Suprapubic skin (tissue), 4 donors: ENCODE results near the gene ZDHHC11. TPM values are rescaled to one million over a fixed set of nuclear protein-coding genes. Genes with fewer than 3 reads are reported as not detected.
"Not testable (repeated sequence)": the region's sequence is repeated elsewhere in the genome, so short reads cannot be mapped to it uniquely, and the experiment has no call there.

ENCODE experiments used
- DNase-seq, 2 donors: peaks; one replicate each; pipeline ENCODE4 v3.0.0-alpha.2; 2019; ENCODE audit warnings: low spot score in 2 of 2
- H3K27ac ChIP-seq: fragments of 200-600 bp; sonication (generic); one replicate; pipeline ENCODE4 v1.5.1; 2019
- H3K27me3 ChIP-seq: fragments of 200-600 bp; sonication (generic); one replicate; pipeline ENCODE4 v1.5.1; 2019
- H3K36me3 ChIP-seq: fragments of 200-600 bp; sonication (generic); one replicate; pipeline ENCODE4 v1.5.1; 2019
- H3K4me1 ChIP-seq: fragments of 200-600 bp; sonication (generic); one replicate; pipeline ENCODE4 v1.5.1; 2019
- H3K4me3 ChIP-seq: fragments of 200-600 bp; sonication (generic); one replicate; pipeline ENCODE4 v1.5.1; 2019; ENCODE audit warnings: mild to moderate bottlenecking
- H3K9me3 ChIP-seq: fragments of 200-600 bp; sonication (generic); one replicate; pipeline ENCODE4 v1.5.1; 2019
- CTCF ChIP-seq, 2 donors: fragments of 200-600 bp in 1 of 2; fragments of 450-650 bp in 1 of 2; sonication (generic) in 1 of 2; IDR thresholded peaks; one replicate each; pipeline ENCODE4 v1.5.1; 2016 to 2019; ENCODE audit warnings: antibody characterized with exemption in 2 of 2, mild to moderate bottlenecking in 1 of 2, moderate library complexity in 1 of 2
- EP300 ChIP-seq: sonication (generic); formaldehyde crosslinking; IDR thresholded peaks from one replicate; pipeline ENCODE4 v1.6.1; 2017; ENCODE audit warnings: antibody characterized with exemption
- POLR2A ChIP-seq, 2 donors: fragments of 450-650 bp; IDR thresholded peaks; one replicate each; pipeline ENCODE4 v1.6.1; 2017; ENCODE audit warnings: antibody characterized with exemption in 2 of 2, mild to moderate bottlenecking in 2 of 2, moderate library complexity in 2 of 2
- POLR2AphosphoS5 ChIP-seq, 3 donors: sonication (generic); formaldehyde crosslinking; IDR thresholded peaks; one replicate each; pipeline ENCODE4 v1.6.1; 2017; ENCODE audit warnings: antibody characterized with exemption in 3 of 3
- WGBS: methylation state at CpG from one replicate; pipeline ENCODE4 v1.1.5; 2018; 5-methylcytosine and 5-hydroxymethylcytosine counted together
- total RNA-seq, 4 donors: library from RNA; depleted of rRNA; stranded (reverse); fragments of >200 nt; gene quantifications; one replicate each; pipeline ENCODE4 v1.1.0, GENCODE V29; 2016

The ZDHHC11 gene
- total RNA-seq, 4 donors from 2014 or later: 7.5 to 81.5 (median 22.6) TPM

DNA sequence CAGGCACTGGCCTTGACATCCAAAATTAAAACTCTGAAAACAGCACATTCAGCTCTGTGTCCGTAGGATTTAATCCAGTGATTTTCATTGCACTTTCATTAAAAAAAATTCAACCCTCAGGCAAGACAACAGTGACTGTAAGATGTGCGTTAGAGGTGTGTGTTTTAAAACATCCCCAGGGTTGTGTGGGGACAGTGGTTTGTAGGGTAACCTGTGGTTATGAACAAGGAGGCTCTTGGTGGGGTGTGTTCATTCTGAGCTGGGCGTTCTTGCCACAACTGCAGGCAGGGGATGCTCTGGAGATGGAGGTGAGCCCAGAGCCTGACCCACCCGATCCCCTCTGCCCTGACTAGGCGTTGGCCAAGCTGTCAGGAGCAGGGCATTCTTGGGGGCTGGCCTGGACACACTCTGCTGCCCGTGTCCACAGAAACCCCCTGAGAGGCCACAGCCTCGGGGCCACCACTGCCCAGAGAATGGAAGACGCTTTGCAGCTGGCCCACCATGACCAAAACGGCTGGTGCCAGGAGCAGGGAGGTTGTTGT lies 103.4 kb downstream of the ZDHHC11 start:
- H3K27me3 ChIP-seq, H3K4me3 ChIP-seq, H3K36me3 ChIP-seq, H3K27ac ChIP-seq, H3K9me3 ChIP-seq, H3K4me1 ChIP-seq, DNase-seq: not testable (repeated sequence)
- 84% methylated on average over 6 of the region's 9 CpGs for WGBS

DNA sequence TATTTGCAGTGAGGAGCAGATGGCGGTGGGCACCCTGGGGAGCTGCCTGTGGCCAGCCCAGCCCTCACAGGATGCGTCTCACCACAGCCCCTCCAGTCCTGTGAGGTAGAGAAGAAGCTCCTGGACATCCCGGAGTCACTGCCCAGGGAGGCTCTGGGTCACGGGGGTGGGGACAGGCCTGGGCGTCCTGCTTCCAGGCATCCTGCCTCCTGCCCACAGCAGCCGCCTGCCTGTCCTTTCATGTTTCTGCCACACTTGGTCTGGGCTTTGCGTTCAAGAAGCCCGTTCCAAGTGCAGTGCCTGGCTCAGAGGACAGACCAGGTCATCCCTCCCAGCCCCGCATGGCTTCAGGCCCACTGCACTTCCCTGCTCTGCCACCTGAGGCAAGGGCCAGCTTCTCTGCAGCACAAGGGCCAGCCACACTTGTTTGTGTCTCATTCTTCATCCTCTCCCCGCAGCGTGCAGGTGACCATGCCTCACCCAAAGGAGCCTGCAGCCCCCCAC lies 104.5 kb downstream of the ZDHHC11 start:
- DNase-seq: no peak
- no peaks in the 10 kb centered on the region for H3K9me3 ChIP-seq
- peaks cover 6% of the 10 kb centered on the region for H3K36me3 ChIP-seq
- no peaks in the 10 kb centered on the region for H3K27me3 ChIP-seq
- H3K4me3 ChIP-seq: no peak overlapping the region
- TF ChIP-seq POLR2A (IDR thresholded peaks at IDR 0.05) (no peak), CTCF (IDR thresholded peaks at IDR 0.05) (no peak), EP300 (no peak), POLR2AphosphoS5 (IDR thresholded peaks at IDR 0.05) (no peak)
- H3K27ac ChIP-seq: no peak overlapping the region
- H3K4me1 ChIP-seq: no peaks in the 10 kb centered on the region
- 87% methylated on average over 11 of the region's 11 CpGs for WGBS

Other genes starting within 250 kb of the ZDHHC11 start
- gene CEP72, start 238.6 kb downstream of the ZDHHC11 start, total RNA-seq: 10 to 100 TPM in 2 of 4 donors, 1 to 10 TPM in 2; 8.3 to 13.6 (median 10.9) TPM
- gene TPPP, start 157.6 kb downstream of the ZDHHC11 start, total RNA-seq: 10 to 100 TPM; 10.5 to 22.2 (median 16.2) TPM
- gene ZDHHC11B, start 66.3 kb downstream of the ZDHHC11 start, total RNA-seq: 10 to 100 TPM in 3 of 4 donors, 1 to 10 TPM in 1; 9.3 to 35.2 (median 19.4) TPM
- gene BRD9, start 41.8 kb upstream of the ZDHHC11 start, total RNA-seq: 10 to 100 TPM; 25.2 to 73.0 (median 38.8) TPM
- gene TRIP13, start 41.9 kb upstream of the ZDHHC11 start, total RNA-seq: 1 to 10 TPM; 1.1 to 3.7 (median 1.6) TPM
- 10 to 100 TPM in 2 of 4 donors, 1 to 10 TPM in 2; 7.9 to 13.0 (median 10.6) TPM for gene NKD2, start 157.8 kb upstream of the ZDHHC11 start, total RNA-seq